ENCODE results near the gene SAPCD2. TPM values are rescaled to one million over a fixed set of nuclear protein-coding genes. Genes with fewer than 3 reads are reported as not detected.

SAPCD2 gene
- total and polyA plus RNA-seq, 9 donors, result 0.10 to 0.62 (median 0.31) TPM; not detected in 2

- TF ChIP-seq POLR2A (IDR thresholded peaks at IDR 0.05) (no peak), CTCF (IDR thresholded peaks at IDR 0.05) (peak; percentile 38 to 77 (median 76)), EP300 (IDR thresholded peaks at IDR 0.05) (no peak)
- Histone ChIP-seq H3K27me3 (peaks cover 6% of the 10 kb centered on the region), H3K36me3 (no peaks in the 10 kb centered on the region), H3K4me1 (ENCODE audit: insufficient read depth) (peaks cover 8% of the 10 kb centered on the region), H3K27ac (peak within 1 kb of the TSS in 1 of 2 donors; percentile 34), H3K4me3 (peak within 1 kb of the TSS; percentile 54), H3K9me3 (no peaks in the 10 kb centered on the region)
- WGBS, 3 donors, result 0 to 1% (median 0%) methylated on average over 37 to 57 of the region's 57 CpGs
- DNase-seq, result peak; percentile 53 to 83 (median 77)
- intact Hi-C loops (cut with DNase I), result no loop called here
These were observed 24.1 kb downstream of the SAPCD2 start, which contains the start of gene NPDC1 for GRCh38 chr9:137046088-137046787. Gene NPDC1, minus strand, starts transcription at chr9:137046177. Its CDS starts 188 bp downstream, at chr9:137045989.

- H3K4me3 ChIP-seq, result peak overlapping the region; percentile 54
- peak overlapping the region in 1 of 2 donors; percentile 34 for H3K27ac ChIP-seq
- peaks cover 6% of the 10 kb centered on the region for H3K27me3 ChIP-seq
- 1 to 2% (median 2%) methylated on average over 57 to 96 of the region's 96 CpGs for WGBS, 3 donors
- TF ChIP-seq POLR2A (IDR thresholded peaks at IDR 0.05), result no peak
- TF ChIP-seq EP300 (IDR thresholded peaks at IDR 0.05), result no peak
- no peak for TF ChIP-seq CTCF (IDR thresholded peaks at IDR 0.05)
- no peaks in the 10 kb centered on the region for H3K9me3 ChIP-seq
- intact Hi-C loops (cut with DNase I), result no loop called here
- peak in 2 of 5 donors; percentile 54 to 66 for DNase-seq
- H3K4me1 ChIP-seq (ENCODE audit: insufficient read depth), result peaks cover 8% of the 10 kb centered on the region
- no peaks in the 10 kb centered on the region for H3K36me3 ChIP-seq
These were observed 24.9 kb downstream of the SAPCD2 start for GRCh38 chr9:137045294-137046087.

GRCh38 chr9:137044502-137045177 is 25.7 kb downstream of the SAPCD2 start:
- 42 to 50% (median 48%) methylated on average over 16 to 18 of the region's 18 CpGs for WGBS, 3 donors
- intact Hi-C loops (cut with DNase I), result no loop called here
- Histone ChIP-seq H3K4me3 (peak overlapping the region; percentile 54), H3K9me3 (no peaks in the 10 kb centered on the region), H3K36me3 (no peaks in the 10 kb centered on the region), H3K27me3 (peaks cover 6% of the 10 kb centered on the region), H3K27ac (no peak overlapping the region), H3K4me1 (ENCODE audit: insufficient read depth) (peaks cover 8% of the 10 kb centered on the region)
- no peak for TF ChIP-seq CTCF (IDR thresholded peaks at IDR 0.05)
- TF ChIP-seq EP300 (IDR thresholded peaks at IDR 0.05), result no peak
- no peak for TF ChIP-seq POLR2A (IDR thresholded peaks at IDR 0.05)
- no peak for DNase-seq

- Histone ChIP-seq H3K27me3 (peaks cover 6% of the 10 kb centered on the region), H3K36me3 (no peaks in the 10 kb centered on the region), H3K9me3 (no peaks in the 10 kb centered on the region), H3K27ac (no peak overlapping the region), H3K4me1 (ENCODE audit: insufficient read depth) (peaks cover 8% of the 10 kb centered on the region), H3K4me3 (no peak overlapping the region)
- DNase-seq, result no peak
- WGBS, 3 donors, result 75 to 78% (median 77%) methylated on average over 12 of the region's 12 CpGs
- TF ChIP-seq EP300 (IDR thresholded peaks at IDR 0.05), result no peak
- TF ChIP-seq CTCF (IDR thresholded peaks at IDR 0.05), result no peak
- no peak for TF ChIP-seq POLR2A (IDR thresholded peaks at IDR 0.05)
- intact Hi-C loops (cut with DNase I), result no loop called here
These were observed 26.3 kb downstream of the SAPCD2 start for GRCh38 chr9:137044037-137044436.

Data from ovary (tissue), 9 donors.